Measurements from ENCODE around the gene KRT73.

Gene KRT73

GRCh38 chr12:52618216-52618615 lies at the start of gene KRT73:
Gene KRT73, minus strand, starts transcription at chr12:52618559. Its CDS starts 35 bp downstream, at chr12:52618524.
- DNase-seq = no peak

GRCh38 chr12:52667931-52668330 lies 49.6 kb upstream of the KRT73 start:
- no peak for DNase-seq

DNA sequence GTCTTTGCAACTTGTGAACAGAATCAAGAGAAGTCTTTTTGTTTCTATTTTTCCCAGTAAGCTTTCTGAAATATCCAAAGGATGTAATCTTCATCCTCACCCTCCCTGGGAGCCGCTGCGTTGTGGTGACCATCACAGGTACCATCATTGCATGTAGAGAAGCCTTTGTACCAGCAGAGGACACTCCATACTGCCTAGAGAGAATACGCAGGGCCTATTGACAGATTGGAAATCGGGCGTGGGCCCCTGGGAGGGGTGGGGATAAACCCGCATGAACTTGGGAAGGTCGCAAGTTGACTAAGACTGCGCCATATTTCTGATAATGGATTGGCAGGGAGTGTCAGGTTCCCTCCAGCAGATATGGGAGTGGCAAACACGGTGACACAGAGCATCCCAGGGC lies 49.1 kb upstream of the KRT73 start:
- no peak for DNase-seq

GRCh38 chr12:52666471-52666870 lies 48.1 kb upstream of the KRT73 start:
- DNase-seq = no peak

- no peak for DNase-seq
Observed at GRCh38 chr12:52663420-52663819, 45.1 kb upstream of the KRT73 start.

DNA sequence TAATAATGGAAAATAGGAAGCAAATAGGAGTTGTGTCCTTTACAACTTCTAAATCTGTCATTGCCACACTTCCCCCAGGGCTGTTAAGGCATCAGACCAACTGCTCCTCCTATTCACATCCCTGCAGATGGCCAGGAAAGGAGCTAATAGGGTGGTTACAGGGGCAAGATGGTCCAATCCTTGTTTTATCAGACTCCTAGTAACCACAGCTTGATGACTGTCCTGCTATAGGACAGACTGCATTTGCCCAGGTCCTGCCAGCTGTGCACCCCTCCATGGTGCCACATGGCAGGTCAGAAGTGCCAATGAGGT lies 44.5 kb upstream of the KRT73 start:
- DNase-seq = no peak

- no peak for DNase-seq
Observed at GRCh38 chr12:52662093-52662917, 43.9 kb upstream of the KRT73 start.

DNA sequence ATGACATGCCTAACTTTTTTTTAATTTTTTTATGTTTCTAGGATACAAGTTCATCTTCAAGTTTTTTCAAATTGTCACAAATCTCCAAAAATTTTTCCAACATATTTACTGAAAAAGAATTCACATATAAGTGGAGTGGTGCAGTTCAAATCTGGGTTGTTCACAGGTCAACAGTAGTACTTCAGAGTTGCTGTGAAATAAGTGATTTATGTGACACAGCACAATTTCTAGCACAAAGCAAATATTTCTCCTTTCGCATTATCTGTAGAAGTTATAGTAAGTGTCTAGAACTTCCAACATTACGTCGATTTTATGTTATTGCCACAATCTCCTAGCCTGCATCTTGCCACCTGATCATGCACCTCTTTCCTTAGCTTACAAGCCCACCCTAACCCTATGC lies 43.3 kb upstream of the KRT73 start:
- DNase-seq = no peak

- no peak for DNase-seq
Observed at GRCh38 chr12:52660934-52661499, 42.7 kb upstream of the KRT73 start.

GRCh38 chr12:52659951-52660350 lies 41.6 kb upstream of the KRT73 start:
- no peak for DNase-seq

GRCh38 chr12:52659395-52659794 lies 41.0 kb upstream of the KRT73 start:
- DNase-seq = no peak

GRCh38 chr12:52658196-52658595 lies 39.8 kb upstream of the KRT73 start:
- no peak for DNase-seq

- DNase-seq = no peak
Observed at GRCh38 chr12:52657250-52657902, 39.0 kb upstream of the KRT73 start.

DNA sequence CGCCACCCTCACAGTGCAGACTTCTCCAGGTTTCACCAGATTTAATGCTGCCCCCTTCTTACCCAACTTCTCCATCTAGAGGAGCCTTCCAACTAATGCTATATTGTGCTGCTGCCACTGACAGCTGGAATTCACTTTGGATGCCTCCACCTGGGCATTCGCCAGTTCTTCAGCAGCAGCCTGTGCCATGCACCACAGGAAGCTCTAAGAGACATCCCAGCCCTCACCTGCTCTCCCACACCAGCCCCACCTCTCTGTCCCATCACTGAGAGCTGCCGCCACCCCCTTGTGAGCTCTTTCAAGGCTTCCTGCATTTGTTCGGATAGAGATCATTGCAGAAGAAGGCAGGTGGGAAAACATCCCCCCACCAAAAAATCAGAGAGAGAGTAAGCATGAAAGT lies 38.3 kb upstream of the KRT73 start:
- no peak for DNase-seq

DNA sequence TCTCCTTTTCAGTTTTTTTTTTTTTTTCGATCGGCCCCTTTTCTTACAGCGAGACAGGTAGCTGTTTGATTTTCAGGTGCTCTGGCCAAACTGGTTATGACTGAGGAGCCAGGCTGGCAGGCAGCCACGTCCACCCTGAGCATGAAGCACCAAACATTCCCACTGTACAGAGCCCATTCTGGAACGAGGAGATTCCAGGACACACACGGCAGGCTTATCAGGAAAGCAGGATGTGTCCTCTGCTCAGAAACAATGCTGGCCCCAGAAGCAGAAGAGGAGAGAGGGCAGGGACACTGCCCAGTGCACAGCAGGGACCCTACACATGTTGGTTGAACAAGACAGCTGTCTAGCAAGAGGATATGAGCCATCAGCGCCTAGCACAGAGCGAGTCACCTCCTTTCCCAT lies 37.4 kb upstream of the KRT73 start:
- no peak for DNase-seq

- DNase-seq = no peak
Observed at GRCh38 chr12:52655251-52655650, 36.9 kb upstream of the KRT73 start.

DNA sequence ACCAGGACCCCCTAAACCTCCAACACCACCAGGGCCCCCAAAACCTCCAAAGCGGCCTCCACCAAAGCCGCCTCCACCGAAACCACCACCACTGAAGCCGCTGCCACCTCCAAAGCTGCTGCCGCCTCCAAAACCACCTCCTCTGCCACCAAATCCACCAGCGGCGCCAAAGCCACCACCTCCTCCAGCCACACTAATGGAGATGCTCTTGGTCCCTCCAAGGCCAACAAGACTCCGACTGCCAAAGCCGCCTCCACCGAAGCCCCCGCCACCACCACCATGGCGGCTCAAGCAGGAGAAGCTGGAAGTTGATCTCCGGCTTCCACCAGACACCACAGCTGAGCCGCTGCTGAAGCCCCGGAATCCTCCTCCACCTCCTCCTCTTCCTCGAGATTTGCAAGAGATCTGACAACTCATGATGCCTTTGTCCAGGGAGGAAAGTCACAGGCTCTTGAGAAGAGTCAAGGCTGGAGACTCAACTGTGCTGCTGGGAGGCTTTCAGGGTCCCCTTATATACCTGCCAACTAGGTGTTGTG lies 33.4 kb upstream of the KRT73 start, which contains the start of gene KRT2:
KRT2 (minus strand) TSS at position 486 of the 536 bp plus-strand sequence; CDS start at position 417, 69 bp downstream.
- no peak for DNase-seq

DNA sequence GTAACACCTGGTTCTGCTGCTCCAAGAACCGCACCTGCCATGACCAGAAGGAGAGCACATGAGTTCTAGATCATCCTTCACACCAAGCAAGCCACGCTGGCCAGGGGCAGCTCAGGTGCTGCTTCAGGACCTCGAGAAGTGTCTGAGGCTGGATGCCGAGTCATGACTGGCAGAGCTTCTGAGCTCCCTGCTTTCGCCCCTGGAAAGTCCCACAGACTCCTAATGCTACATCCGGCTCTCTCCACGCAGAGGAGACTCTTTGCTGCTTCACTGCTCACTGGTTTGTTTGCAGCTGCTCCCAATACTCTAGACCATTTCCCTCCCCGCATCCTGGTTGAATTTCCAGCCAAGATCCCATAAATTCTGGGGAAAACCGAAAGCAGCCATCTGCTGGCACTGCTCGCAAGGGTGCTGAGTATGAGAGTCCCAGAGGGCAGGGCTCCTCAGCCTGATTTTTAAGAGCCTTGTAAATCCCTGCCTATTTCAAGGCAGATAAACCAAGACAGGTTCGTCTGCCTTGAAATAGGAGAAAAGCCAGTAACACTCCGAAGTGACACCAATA lies 32.2 kb upstream of the KRT73 start:
- DNase-seq = no peak

DNA sequence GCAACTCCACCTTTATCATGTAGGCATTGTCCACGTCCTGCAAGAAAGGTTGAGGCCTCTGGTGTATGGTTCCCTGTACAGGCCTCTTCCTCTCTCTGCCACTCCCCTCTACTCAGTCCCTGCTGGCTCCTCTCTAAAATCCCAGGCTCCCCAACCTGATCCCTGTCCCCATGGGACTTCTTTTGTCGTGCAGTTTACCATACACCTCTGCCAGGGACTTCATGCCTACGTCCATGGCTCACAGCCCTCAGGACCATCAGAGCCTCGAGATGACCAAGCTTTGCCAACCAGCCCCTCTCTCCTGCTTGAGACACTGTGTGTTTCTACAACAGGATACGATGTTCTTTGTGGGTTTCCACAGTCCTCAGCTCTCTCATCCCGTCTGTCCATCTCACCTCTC lies 30.7 kb upstream of the KRT73 start:
- no peak for DNase-seq

DNA sequence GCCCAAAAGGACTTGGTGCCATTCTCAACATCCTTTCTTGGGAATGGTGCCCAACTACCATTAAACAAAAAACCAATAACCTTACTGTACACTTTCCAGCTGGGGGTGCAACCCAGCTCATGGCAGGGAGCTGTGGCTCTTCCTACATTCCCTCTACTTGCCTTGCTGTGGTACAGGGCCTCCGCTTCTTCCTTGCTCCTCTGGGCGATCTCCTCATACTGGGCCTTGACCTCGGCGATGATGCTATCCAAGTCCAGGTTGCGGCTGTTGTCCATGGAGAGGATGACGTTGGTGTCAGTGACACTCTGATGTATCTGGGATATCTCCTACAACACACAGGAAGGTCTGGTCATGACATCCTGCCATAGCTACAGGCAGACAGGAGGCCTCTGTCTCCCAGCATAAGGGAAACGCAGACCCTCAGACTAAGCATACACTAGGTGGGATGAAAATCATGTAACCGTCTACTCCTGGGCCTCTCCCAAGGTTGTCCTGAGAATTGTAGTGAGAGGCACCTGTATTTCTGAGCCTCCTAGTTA lies 29.7 kb upstream of the KRT73 start:
- DNase-seq = no peak

DNA sequence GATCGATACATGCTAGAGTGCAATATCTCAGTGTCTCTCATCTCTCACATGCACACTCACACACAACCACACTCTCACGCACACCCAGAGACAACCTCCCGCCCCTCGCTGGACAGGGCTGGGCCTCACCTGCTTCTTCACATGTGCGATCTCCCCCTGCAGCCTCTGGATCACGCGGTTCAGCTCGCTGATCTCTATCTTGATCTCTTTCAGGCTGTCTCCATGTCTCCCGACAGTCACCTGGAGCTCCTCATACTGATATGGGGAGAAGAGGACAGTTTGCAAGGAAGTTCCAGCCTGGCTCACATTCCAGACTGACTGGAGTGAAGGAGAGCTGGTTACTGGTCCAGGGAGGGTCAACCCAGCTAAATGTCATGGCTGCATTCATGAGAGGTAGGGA lies 29.2 kb upstream of the KRT73 start:
- DNase-seq = no peak

DNA sequence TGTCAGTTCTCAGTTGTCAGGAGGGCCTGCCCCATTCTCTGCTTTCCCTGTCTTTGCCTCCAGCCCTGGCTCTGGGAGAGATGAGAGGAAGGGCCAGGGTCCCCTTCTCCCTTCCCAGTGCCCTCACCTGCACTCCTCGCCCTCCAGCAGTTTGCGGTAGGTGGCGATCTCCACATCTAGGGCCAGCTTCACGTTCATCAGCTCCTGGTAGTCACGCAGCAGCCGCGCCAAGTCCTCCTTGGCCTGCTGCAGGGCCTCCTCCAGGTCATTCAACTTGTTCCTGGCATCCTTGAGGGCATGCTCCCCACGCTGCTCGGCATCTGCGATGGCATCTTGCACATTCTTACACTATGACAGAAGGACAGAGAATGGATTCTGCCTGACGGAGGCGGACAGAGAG lies 28.3 kb upstream of the KRT73 start:
- DNase-seq = no peak
